Right lobe of liver (tissue), 6 donors: Measurements from ENCODE around the gene TMTC1. TPM values are rescaled to one million over a fixed set of nuclear protein-coding genes. Genes with fewer than 3 reads are reported as not detected.

Experiments used
- ATAC-seq, 4 donors: fragments of 200-7000 bp; cut with Tn5 transposase; one replicate each; pipeline ENCODE4 v1.9.1; 2020; ENCODE audit warnings: mild to moderate bottlenecking in 4 of 4, moderate library complexity in 4 of 4
- DNase-seq, 3 donors: peaks; one replicate each; pipeline ENCODE4 v3.0.0-alpha.2; 2020
- H3K27ac ChIP-seq, 3 donors: fragments of 200-600 bp; one replicate each; pipeline ENCODE4 v1.8.0; 2022
- H3K27me3 ChIP-seq, 2 donors: fragments of 200-600 bp; one replicate each; pipeline ENCODE4 v1.8.0; 2022
- H3K36me3 ChIP-seq, 4 donors: fragments of 200-600 bp; sonication (generic) in 1 of 4; one replicate each; pipeline versions ENCODE4 v1.5.1 to v1.8.0; 2017 to 2022; ENCODE audit warnings: control low read depth in 1 of 4
- H3K4me1 ChIP-seq, 4 donors: fragments of 200-600 bp; sonication (generic) in 1 of 4; one replicate each; pipeline versions ENCODE4 v1.5.1 to v1.8.0; 2017 to 2022; ENCODE audit warnings: control low read depth in 1 of 4
- H3K4me3 ChIP-seq, 3 donors: fragments of 200-600 bp; one replicate each; pipeline ENCODE4 v1.8.0; 2022
- H3K9me3 ChIP-seq, 4 donors: fragments of 200-600 bp; sonication (generic) in 1 of 4; one replicate each; pipeline versions ENCODE4 v1.5.1 to v1.8.0; 2017 to 2022; ENCODE audit warnings: control low read depth in 1 of 4
- POLR2A ChIP-seq: fragments of 450-650 bp; IDR thresholded peaks from one replicate; pipeline ENCODE4 v1.6.1; 2017; ENCODE audit warnings: antibody characterized with exemption, mild to moderate bottlenecking
- WGBS: methylation state at CpG from one replicate; pipeline ENCODE4 v1.1.6; 2018; ENCODE audit warnings: low coverage, low lambda C conversion rate; ENCODE audit not compliant: insufficient coverage; ENCODE audit errors: missing lambda C conversion rate; 5-methylcytosine and 5-hydroxymethylcytosine counted together
- intact Hi-C, 2 donors: fragments of 100-400 bp; cut with DNase I; formaldehyde crosslinking; loops; one replicate each; pipeline versions ENCODE4 v1.11.2 to v1.14.1; 2022
- total RNA-seq, 6 experiments: library from RNA; depleted of rRNA in 2 of 6; stranded (reverse); fragments of >200 nt in 2 of 6; fragmentation: NEBNext Ultra II Directional in 3 of 6; extraction: Animal tissue kit (Norgen Biotek cat#: 25700) in 3 of 6; gene quantifications; one replicate each; pipeline versions ENCODE4 v1.1.0 to v1.2.4, GENCODE V29; 2016 to 2023
- TF ChIP-seq, protein P1 (sequence below), 4 donors: fragments of 200-600 bp in 3 of 4; fragments of 450-650 bp in 1 of 4; IDR thresholded peaks; one replicate each; pipeline versions ENCODE4 v1.5.1 to v1.8.0; 2016 to 2022; ENCODE audit warnings: antibody characterized with exemption in 4 of 4, mild to moderate bottlenecking in 2 of 4
- donor health status: DM: no; HTN: yes; CAD: no.
- donor health status: DM: no; HTN: no; CAD: no.
- donor health status: DM: no; HTN: no; CAD: no.
- donor health status: DM: no; HTN: yes; CAD: no.
- donor health status: DM: no; HTN: yes; CAD: no.

TMTC1 gene
- total RNA-seq, 6 experiments from 2014 or later = 3.0 to 4.2 (median 3.5) TPM

GRCh38 chr12:29610473-29611170 lies 173.1 kb downstream of the TMTC1 start:
- no peak overlapping the region for H3K27ac ChIP-seq
- no peaks in the 10 kb centered on the region for H3K9me3 ChIP-seq
- intact Hi-C loops = no loop called here
- H3K36me3 ChIP-seq = no peaks in the 10 kb centered on the region
- H3K27me3 ChIP-seq = no peaks in the 10 kb centered on the region
- ATAC-seq (peak; percentile 78 to 87 (median 84)), DNase-seq (peak in 1 of 3 donors; percentile 54)
- WGBS = 36% methylated on average over 5 of the region's 7 CpGs
- peaks cover 0 to 21% (median 3%) of the 10 kb centered on the region in 4 donors for H3K4me1 ChIP-seq
- TF ChIP-seq POLR2A = no peak
- TF ChIP-seq, protein P1, sequence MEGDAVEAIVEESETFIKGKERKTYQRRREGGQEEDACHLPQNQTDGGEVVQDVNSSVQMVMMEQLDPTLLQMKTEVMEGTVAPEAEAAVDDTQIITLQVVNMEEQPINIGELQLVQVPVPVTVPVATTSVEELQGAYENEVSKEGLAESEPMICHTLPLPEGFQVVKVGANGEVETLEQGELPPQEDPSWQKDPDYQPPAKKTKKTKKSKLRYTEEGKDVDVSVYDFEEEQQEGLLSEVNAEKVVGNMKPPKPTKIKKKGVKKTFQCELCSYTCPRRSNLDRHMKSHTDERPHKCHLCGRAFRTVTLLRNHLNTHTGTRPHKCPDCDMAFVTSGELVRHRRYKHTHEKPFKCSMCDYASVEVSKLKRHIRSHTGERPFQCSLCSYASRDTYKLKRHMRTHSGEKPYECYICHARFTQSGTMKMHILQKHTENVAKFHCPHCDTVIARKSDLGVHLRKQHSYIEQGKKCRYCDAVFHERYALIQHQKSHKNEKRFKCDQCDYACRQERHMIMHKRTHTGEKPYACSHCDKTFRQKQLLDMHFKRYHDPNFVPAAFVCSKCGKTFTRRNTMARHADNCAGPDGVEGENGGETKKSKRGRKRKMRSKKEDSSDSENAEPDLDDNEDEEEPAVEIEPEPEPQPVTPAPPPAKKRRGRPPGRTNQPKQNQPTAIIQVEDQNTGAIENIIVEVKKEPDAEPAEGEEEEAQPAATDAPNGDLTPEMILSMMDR (IDR thresholded peaks at IDR 0.05) = no peak
- H3K4me3 ChIP-seq = no peak overlapping the region

GRCh38 chr12:29609431-29610215 lies 174.1 kb downstream of the TMTC1 start:
- intact Hi-C loops = no loop called here
- ATAC-seq = peak in 3 of 4 donors; percentile 15 to 53 (median 35)
- TF ChIP-seq POLR2A = no peak

GRCh38 chr12:29608581-29608980 lies 175.2 kb downstream of the TMTC1 start:
- ATAC-seq (no peak), DNase-seq (no peak)
- H3K36me3 ChIP-seq = no peaks in the 10 kb centered on the region
- no peak overlapping the region for H3K4me3 ChIP-seq
- TF ChIP-seq, protein P1 (IDR thresholded peaks at IDR 0.05) = no peak
- no peak for TF ChIP-seq POLR2A
- no peaks in the 10 kb centered on the region for H3K27me3 ChIP-seq
- WGBS = 70% methylated on average over 4 of the region's 7 CpGs
- no peak overlapping the region for H3K27ac ChIP-seq
- peaks cover 0 to 21% (median 3%) of the 10 kb centered on the region in 4 donors for H3K4me1 ChIP-seq
- no peaks in the 10 kb centered on the region for H3K9me3 ChIP-seq
- intact Hi-C loops = no loop called here

More at GRCh38 chr12:29609431-29610215, 174.1 kb downstream of the TMTC1 start:
- no peak for DNase-seq
- Histone ChIP-seq H3K9me3 (no peaks in the 10 kb centered on the region), H3K27ac (no peak overlapping the region), H3K4me3 (no peak overlapping the region), H3K27me3 (no peaks in the 10 kb centered on the region), H3K4me1 (peaks cover 0 to 21% (median 3%) of the 10 kb centered on the region in 4 donors), H3K36me3 (no peaks in the 10 kb centered on the region)
- 64% methylated on average over 9 of the region's 12 CpGs for WGBS

DNA sequence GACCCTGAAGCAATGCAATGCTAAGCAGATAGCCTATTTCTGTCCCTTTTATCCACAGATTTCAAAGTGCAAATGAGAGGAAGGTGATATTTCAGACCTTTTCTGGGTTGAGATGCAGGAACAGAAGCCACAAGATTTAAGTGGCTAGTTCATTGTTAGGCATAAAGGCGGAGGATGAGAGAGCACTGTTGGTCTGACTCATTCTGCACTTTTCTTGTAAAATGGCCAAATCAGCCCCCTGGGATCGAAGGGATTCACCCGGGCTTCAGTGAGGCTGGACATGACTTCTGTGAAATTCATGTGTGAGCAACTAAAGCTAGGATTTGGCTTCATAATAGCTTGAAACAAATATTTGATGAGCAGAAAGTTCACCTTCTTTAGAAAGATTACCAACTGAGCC lies 184.4 kb downstream of the TMTC1 start:
- Histone ChIP-seq H3K36me3 (no peaks in the 10 kb centered on the region), H3K4me1 (peaks cover 0 to 31% (median 8%) of the 10 kb centered on the region in 4 donors), H3K27ac (no peak overlapping the region), H3K4me3 (no peak overlapping the region), H3K27me3 (no peaks in the 10 kb centered on the region), H3K9me3 (no peaks in the 10 kb centered on the region)
- DNase-seq = no peak
- TF ChIP-seq, protein P1 (IDR thresholded peaks at IDR 0.05) = no peak
- TF ChIP-seq POLR2A = no peak
- intact Hi-C loops = no loop called here
- 20% methylated on average over 3 of the region's 3 CpGs for WGBS
- ATAC-seq = peak in 2 of 4 donors; percentile 5 to 22
